Activated CD8-positive, alpha-beta memory T cell treated with anti-CD3 and anti-CD28 coated beads, Interleukin-2, amount 50 U/mL, for 1 hour (primary cell): ENCODE results near the gene PPP4C.
A peak's percentile ranks its signal among the peaks of the same experiment; 100 is the strongest.

ENCODE experiments used
- DNase-seq: peaks from one replicate; pipeline ENCODE4 v3.0.0-alpha.2; 2020; ENCODE audit errors: extremely low read depth

PPP4C gene

DNA sequence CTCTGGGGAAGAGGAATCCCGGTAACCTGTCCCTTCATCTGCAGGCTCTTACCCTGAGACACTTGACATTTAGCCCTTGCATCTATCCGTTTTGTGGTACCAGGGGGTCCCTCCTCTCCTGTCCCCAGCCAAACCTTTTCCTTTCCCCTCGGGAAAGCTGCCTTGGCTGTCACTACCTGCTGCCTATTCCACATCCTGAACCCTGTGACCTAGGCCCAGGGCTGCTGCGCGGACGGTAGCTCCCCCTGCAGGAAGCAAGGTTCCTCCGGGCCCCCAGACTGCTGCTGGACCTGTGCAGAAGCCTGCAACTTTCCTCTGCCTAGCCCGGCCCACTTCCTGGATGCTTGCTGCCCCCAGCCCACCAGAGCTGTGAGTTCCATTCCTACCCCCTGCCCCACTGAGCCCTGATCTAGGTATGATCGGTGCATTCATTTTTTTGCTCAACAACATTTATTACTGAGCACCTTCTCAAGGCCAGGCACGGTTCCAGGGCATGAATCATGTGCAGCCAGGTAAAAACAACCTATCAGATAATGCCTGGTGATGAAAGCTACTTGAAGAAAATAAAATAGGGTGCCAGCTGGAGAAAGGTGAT is 20.7 kb upstream of the PPP4C start:
- DNase-seq, result no peak

DNA sequence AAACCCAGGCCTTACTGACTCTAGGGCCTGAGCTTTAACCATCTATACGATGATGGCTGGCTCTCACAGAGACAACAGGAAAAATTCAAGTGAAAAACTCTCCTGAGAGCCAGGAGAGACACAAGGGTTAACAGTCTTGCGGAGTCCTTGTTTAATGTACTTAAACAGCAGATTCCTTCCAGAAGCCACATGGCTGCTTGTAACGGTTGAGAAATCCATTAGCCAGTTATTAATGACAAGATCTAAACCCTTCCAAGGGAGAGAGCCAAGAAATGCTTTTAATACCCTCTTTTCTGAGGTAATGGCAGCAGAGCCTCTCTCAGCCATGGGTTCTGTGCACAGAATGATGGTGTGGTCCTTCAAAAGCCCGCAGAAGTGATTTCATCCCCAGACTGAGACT is 15.4 kb upstream of the PPP4C start:
- no peak for DNase-seq

- DNase-seq, result no peak
These were observed 14.8 kb upstream of the PPP4C start for GRCh38 chr16:30060836-30061554.

GRCh38 chr16:30063278-30063892 is 12.4 kb upstream of the PPP4C start:
- no peak for DNase-seq

GRCh38 chr16:30063893-30064728 is 11.7 kb upstream of the PPP4C start:
- DNase-seq, result no peak

GRCh38 chr16:30064729-30065101 is 11.1 kb upstream of the PPP4C start:
- no peak for DNase-seq

DNA sequence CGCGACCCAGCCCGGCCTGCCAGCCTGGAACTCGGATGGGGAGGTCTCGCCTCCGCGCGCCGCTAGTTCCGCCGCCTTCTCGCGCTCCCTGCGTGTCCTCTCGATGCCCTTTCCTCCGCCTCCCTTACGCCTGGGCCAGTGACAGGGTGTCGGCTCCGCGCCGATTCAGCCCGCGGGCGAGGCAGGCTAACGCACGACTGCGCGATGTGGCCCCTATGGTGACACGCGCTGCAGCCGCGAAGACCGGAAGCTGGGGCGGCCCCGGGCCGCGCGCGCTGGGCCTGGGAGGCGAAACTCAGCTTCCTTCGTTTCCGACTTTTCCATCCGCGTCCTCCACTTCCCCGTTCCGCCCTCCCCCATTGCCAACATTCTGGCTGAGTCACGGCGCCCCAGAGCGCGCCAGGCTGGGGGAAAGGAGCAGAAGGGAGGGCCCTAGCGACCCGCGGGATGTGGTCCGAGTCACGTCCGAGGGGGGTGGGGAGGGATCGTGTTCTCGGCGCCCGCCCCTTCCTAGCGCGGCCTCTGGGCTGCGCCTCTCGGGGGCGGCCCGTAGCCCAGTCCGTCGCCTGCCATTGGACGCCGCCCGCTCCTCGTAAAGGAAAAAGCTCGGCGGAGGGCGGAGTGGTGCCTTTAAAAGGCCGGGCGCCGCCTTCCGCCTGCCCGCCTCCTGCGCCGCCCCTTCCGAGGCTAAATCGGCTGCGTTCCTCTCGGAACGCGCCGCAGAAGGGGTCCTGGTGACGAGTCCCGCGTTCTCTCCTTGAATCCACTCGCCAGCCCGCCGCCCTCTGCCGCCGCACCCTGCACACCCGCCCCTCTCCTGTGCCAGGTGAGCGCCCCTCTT is 10.5 kb upstream of the PPP4C start, which contains the start of gene ALDOA:
Gene ALDOA (plus strand): TSS at position 659 of the 841 bp plus-strand sequence. CDS start 1,138 bp downstream, outside the sequence.
- DNase-seq, result peak; percentile 86

DNA sequence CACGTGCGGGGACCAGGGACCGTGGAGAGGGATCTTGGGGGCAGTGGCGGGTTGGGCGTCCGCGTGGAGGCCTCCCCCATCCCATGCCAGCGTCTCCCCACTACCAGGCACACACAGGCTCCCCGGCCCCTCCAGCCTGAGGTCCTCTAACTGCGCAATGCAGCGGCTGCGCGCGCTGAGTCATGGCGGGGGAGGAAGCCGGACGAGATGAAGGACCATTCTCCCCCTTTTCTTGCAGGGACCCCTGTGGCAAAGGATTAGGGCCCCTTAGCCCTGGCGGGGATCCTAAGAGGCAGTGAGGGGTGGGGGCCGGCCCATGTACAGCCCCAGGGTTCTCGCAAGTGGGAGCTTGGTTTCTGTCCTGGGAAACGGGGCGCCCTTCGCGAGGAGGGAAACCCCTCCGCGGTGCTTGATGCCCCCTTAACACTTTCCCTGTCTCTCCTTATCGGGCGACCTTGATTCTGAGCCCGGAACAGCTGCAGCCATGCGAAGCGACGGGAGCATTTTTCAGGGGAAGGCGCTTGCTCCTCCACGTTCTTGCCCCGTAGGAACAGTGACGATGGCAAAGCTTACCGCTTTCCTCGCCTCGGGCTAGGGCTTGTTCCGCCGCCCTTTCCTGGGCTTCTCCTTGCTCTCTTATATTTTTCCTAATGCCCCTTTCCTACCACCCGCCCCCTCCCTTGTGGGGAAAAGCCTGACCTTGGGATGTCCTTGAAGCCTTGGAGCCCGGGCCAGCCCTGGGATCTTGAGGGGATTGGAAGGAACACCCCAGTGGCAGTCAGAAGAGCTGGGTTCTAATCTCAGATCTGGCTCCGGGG is 9.6 kb upstream of the PPP4C start:
- no peak for DNase-seq

GRCh38 chr16:30066761-30067583 is 8.8 kb upstream of the PPP4C start:
- no peak for DNase-seq

DNA sequence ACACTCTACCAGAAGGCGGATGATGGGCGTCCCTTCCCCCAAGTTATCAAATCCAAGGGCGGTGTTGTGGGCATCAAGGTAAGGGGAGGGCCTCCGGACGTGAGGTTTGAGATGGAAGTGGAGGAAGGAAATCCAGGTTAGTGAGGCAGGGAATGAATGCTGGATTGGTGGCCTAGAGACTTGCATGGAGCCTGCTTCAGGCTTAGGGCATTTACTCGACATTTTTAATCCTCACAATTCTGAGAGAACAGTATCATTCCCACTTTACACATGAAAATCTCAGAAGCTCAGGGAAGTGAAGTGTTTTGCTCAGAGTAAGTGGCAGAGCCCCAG is 8.2 kb upstream of the PPP4C start:
- DNase-seq, result no peak

GRCh38 chr16:30068333-30068732 is 7.5 kb upstream of the PPP4C start:
- DNase-seq, result no peak

GRCh38 chr16:30068750-30069610 is 6.8 kb upstream of the PPP4C start:
- no peak for DNase-seq

DNA sequence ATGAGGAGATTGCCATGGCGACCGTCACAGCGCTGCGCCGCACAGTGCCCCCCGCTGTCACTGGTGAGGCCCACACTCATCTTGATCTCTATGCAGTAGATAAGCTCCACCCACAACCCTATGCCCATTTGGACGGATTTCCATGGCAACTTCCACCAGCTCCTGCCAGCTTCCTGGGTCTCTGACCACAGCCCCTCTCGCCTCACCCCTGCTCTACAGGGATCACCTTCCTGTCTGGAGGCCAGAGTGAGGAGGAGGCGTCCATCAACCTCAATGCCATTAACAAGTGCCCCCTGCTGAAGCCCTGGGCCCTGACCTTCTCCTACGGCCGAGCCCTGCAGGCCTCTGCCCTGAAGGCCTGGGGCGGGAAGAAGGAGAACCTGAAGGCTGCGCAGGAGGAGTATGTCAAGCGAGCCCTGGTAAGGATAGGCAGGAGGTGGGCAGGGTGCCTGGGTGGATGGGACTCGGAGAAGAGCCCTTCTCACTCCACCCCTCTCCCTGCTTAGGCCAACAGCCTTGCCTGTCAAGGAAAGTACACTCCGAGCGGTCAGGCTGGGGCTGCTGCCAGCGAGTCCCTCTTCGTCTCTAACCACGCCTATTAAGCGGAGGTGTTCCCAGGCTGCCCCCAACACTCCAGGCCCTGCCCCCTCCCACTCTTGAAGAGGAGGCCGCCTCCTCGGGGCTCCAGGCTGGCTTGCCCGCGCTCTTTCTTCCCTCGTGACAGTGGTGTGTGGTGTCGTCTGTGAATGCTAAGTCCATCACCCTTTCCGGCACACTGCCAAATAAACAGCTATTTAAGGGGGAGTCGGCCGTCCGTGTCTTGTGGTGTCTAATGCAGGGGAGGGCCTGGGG is 6.0 kb upstream of the PPP4C start:
- no peak for DNase-seq

DNA sequence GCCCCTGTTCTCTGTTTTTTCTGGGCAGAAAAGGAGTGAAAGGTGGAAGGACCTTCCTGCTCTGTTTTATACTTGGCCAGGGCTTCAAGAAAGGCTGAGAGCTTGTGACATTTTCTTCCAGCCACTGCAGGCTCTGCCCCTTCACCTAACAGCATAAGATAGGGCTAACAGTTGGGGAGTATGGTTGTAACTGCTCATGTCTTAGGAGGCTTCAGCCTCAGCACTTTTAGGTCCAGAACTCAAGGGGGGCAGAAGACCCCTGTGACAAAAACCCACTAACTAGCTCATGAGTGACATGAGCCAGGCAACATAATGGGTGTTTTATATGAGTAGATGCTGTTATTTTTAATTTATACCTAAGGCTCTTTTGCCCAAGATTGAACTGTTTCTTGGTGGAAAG is 5.3 kb upstream of the PPP4C start:
- no peak for DNase-seq

- DNase-seq, result no peak
These were observed 540 bp downstream of the PPP4C start for GRCh38 chr16:30076276-30076791.

DNA sequence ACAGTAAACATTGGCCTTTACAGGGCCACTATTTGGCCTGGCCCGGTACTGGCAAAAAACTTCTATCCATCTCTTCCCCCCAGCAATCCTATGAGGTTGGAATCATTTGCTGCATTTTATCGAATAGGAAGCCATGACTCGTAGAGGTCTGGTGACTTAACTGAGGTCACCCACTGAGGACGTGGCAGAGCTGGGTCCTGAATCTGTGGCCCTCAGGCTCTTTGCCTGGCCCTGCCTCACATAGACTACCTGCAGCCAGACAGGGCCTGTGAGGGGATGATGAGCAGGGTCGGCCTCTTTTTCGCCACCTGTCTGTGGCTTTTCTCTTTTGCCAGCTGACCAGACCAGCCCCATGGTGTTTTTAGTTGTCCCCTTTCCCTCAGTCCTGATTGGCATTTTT is 1.9 kb downstream of the PPP4C start:
- no peak for DNase-seq

DNA sequence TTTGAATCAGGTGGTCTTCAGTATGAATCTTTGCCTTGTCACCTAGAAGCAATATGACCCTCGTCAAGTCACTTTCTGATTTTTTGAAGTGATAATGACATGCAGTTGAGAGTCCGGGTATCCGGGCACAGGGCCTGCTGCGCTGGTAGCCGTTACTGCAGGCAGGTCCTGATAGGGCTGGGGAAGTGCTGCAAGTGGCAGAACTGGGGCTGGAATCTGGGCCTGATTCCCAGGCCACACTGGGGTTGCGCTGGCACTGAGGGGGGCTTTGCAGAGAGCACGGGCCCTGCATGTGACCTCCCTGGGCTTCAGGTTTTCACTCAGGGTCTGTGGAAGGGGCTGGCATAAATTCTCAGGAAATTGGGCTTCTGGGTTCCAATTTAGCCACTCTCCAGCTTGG is 3.0 kb downstream of the PPP4C start:
- DNase-seq, result no peak

DNA sequence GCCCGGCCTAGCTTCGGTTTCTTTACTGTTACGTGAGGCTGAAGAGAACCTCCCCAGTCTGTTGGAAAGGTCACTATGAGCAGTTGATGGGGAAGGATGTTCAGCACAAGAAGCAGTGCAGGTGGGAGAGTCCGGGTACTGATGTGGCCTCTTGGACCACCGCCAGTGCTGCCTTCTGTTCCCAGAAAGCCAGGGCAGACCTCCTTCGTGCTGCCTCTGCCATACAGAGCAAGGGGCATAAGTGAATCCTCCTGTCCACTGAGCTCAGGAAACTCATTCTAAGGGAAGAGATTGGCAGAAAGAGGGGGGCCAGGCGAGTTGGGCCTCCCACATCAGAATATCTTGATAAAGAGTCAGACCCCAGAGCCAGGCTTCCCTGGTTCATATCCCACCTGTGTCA is 3.7 kb downstream of the PPP4C start:
- no peak for DNase-seq
